Stimulated activated CD8-positive, alpha-beta memory T cell treated with anti-CD3 and anti-CD28 coated beads, Interleukin-12 subunit alpha, Interleukin-12 subunit beta, amount 100 ng/mL, for 24 hours (primary cell): Measurements from ENCODE around the gene TUBGCP6.

Experiments used
- DNase-seq: peaks from one replicate; pipeline ENCODE4 v3.0.0-alpha.2; 2020; ENCODE audit errors: extremely low read depth

Gene TUBGCP6

GRCh38 chr22:50197000-50197800, 47.6 kb downstream of the TUBGCP6 start:
- no peak for DNase-seq

- DNase-seq: no peak
Measured at GRCh38 chr22:50196256-50196655, 48.6 kb downstream of the TUBGCP6 start.

- no peak for DNase-seq
Measured at GRCh38 chr22:50194037-50194805, 50.6 kb downstream of the TUBGCP6 start.

GRCh38 chr22:50193621-50194020, 51.2 kb downstream of the TUBGCP6 start:
- no peak for DNase-seq

- no peak for DNase-seq
Measured at GRCh38 chr22:50192436-50193204, 52.2 kb downstream of the TUBGCP6 start.

GRCh38 chr22:50190941-50191741, 53.7 kb downstream of the TUBGCP6 start:
- DNase-seq: peak; percentile 40

- DNase-seq: peak; percentile 35
Measured at GRCh38 chr22:50190182-50190940, 54.5 kb downstream of the TUBGCP6 start.

GRCh38 chr22:50189849-50190181, 55.0 kb downstream of the TUBGCP6 start:
- DNase-seq: no peak

- no peak for DNase-seq
Measured at GRCh38 chr22:50189184-50189848, 55.5 kb downstream of the TUBGCP6 start.

- no peak for DNase-seq
Measured at GRCh38 chr22:50188356-50188755, 56.5 kb downstream of the TUBGCP6 start.

GRCh38 chr22:50186761-50187523, 57.9 kb downstream of the TUBGCP6 start:
- DNase-seq: no peak

GRCh38 chr22:50186181-50186714, 58.6 kb downstream of the TUBGCP6 start:
- no peak for DNase-seq

GRCh38 chr22:50185375-50186087, 59.3 kb downstream of the TUBGCP6 start, which contains the start of gene TRABD:
Gene TRABD (plus strand): TSS chr22:50185913. CDS start chr22:50193061, 7,148 bp downstream.
- peak; percentile 74 for DNase-seq

- no peak for DNase-seq
Measured at GRCh38 chr22:50184902-50185374, 59.9 kb downstream of the TUBGCP6 start.

- no peak for DNase-seq
Measured at GRCh38 chr22:50184004-50184901, 60.6 kb downstream of the TUBGCP6 start.

GRCh38 chr22:50183141-50183971, 61.5 kb downstream of the TUBGCP6 start:
- no peak for DNase-seq
